C4-2B (cell line): ENCODE measurements around the gene SUV39H2.
"Not testable (repeated sequence)": the region's sequence is repeated elsewhere in the genome, so short reads cannot be mapped to it uniquely, and the experiment has no call there.

Experiments used
- ZFX ChIP-seq: fragments of 450-650 bp; IDR thresholded peaks from 2 replicates; pipeline ENCODE4 v1.6.1; 2017
- TF ChIP-seq, protein P1 (sequence below): fragments of 450-650 bp; conservative IDR thresholded peaks from 2 replicates; pipeline ENCODE4 v1.5.1; 2017; ENCODE audit warnings: mild to moderate bottlenecking

DNA sequence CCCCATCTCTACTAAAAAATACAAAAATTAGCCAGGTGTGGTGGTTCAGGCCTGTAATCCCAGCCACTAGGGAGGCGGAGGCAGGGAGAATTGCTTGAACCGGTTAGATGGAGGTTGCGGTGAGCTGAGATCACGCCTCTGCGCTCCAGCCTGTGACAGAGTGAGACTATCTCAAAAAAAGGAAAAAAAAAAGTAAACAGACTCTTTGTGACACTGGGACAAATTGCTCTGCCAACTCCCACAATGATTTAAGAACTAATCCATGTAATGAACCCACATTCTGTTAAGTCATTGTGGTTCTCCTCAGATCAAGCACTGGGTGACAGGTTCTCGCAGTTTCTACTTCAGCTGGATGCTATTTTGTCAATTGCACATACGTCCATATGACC is 64.3 kb downstream of the SUV39H2 start:
- TF ChIP-seq, protein P1, sequence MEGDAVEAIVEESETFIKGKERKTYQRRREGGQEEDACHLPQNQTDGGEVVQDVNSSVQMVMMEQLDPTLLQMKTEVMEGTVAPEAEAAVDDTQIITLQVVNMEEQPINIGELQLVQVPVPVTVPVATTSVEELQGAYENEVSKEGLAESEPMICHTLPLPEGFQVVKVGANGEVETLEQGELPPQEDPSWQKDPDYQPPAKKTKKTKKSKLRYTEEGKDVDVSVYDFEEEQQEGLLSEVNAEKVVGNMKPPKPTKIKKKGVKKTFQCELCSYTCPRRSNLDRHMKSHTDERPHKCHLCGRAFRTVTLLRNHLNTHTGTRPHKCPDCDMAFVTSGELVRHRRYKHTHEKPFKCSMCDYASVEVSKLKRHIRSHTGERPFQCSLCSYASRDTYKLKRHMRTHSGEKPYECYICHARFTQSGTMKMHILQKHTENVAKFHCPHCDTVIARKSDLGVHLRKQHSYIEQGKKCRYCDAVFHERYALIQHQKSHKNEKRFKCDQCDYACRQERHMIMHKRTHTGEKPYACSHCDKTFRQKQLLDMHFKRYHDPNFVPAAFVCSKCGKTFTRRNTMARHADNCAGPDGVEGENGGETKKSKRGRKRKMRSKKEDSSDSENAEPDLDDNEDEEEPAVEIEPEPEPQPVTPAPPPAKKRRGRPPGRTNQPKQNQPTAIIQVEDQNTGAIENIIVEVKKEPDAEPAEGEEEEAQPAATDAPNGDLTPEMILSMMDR, result not testable (repeated sequence)
- TF ChIP-seq ZFX, result not testable (repeated sequence)
